B cell (primary cell): ENCODE data around the gene PGLYRP3. TPM values are rescaled to one million over a fixed set of nuclear protein-coding genes. Genes with fewer than 3 reads are reported as not detected.

Source experiments
- ATAC-seq: fragments of 200-7000 bp; cut with Tn5 transposase; one replicate; pipeline ENCODE4 v1.10.0; 2021; ENCODE audit warnings: low read depth, mild to moderate bottlenecking, moderate number of reproducible peaks, moderate library complexity
- CTCF ChIA-PET: fragments of 350-600 bp; sonication (Branson Sonifier 250); formaldehyde crosslinking; loops from one replicate; lab custom pipeline; 2021; ENCODE audit warnings: antibody characterized with exemption, inconsistent platforms; lab: Charles Lee
- POLR2A ChIA-PET: fragments of 350-600 bp; sonication (Branson Sonifier 250); formaldehyde crosslinking; loops from one replicate; lab custom pipeline; 2021; ENCODE audit warnings: antibody characterized with exemption; lab: Charles Lee
- DNase-seq: peaks from one replicate; pipeline ENCODE4 v3.0.0; 2013
- H2AFZ ChIP-seq: 2 replicates; pipeline ENCODE4 v1.6.1; 2012; ENCODE audit warnings: mild to moderate bottlenecking, low read depth, low read length; ENCODE audit not compliant: insufficient read depth, poor library complexity, severe bottlenecking
- H3K27ac ChIP-seq, 2 donors: 1 replicate in 1 of 2; 2 replicates in 1 of 2; pipeline ENCODE4 v1.5.1; 2012 to 2013; ENCODE audit warnings: low read length in 2 of 2, mild to moderate bottlenecking in 2 of 2, moderate library complexity in 1 of 2
- H3K27me3 ChIP-seq, 4 experiments: fragments of 200-600 bp in 1 of 4; sonication (generic) in 1 of 4; replicated peaks in 1 of 4; 1 replicate in 2 of 4; 2 replicates in 2 of 4; pipeline versions ENCODE4 v1.6.1 to v1.7.0; 2013 to 2016; ENCODE audit warnings: low read length in 3 of 4, mild to moderate bottlenecking in 2 of 4, mixed read lengths in 1 of 4, moderate library complexity in 1 of 4; ENCODE audit not compliant: insufficient read depth in 4 of 4, control insufficient read depth in 3 of 4; ENCODE audit errors: control extremely low read depth in 1 of 4
- H3K36me3 ChIP-seq, 2 experiments: replicated peaks in 1 of 2; 1 replicate in 1 of 2; 2 replicates in 1 of 2; pipeline versions ENCODE4 v1.6.1 to v1.7.1; 2013; ENCODE audit warnings: low read length in 1 of 2; ENCODE audit not compliant: insufficient read depth in 2 of 2, control insufficient read depth in 1 of 2; ENCODE audit errors: control extremely low read depth in 1 of 2, extremely low read depth in 1 of 2
- H3K4me1 ChIP-seq, 2 donors: fragments of 200-600 bp in 1 of 2; sonication (generic) in 1 of 2; 1 replicate in 1 of 2; 2 replicates in 1 of 2; pipeline versions ENCODE4 v1.5.1 to v1.6.1; 2013 to 2017; ENCODE audit warnings: low read length in 2 of 2; ENCODE audit not compliant: control insufficient read depth in 2 of 2, insufficient read depth in 2 of 2
- H3K4me2 ChIP-seq: replicated peaks from 2 replicates; pipeline ENCODE3; 2012; ENCODE audit warnings: mild to moderate bottlenecking, low read depth, low read length; ENCODE audit not compliant: poor library complexity, severe bottlenecking
- H3K4me3 ChIP-seq, 5 experiments: fragments of 200-600 bp in 1 of 5; sonication (generic) in 1 of 5; 1 replicate in 3 of 5; 2 replicates in 2 of 5; pipeline versions ENCODE4 v1.5.1 to v1.7.0; 2011 to 2016; ENCODE audit warnings: low read length in 4 of 5, mild to moderate bottlenecking in 4 of 5, low read depth in 2 of 5, control low read depth in 1 of 5, moderate library complexity in 1 of 5; ENCODE audit not compliant: insufficient read depth in 1 of 5; ENCODE audit errors: control extremely low read depth in 1 of 5, extremely low read depth in 1 of 5
- H3K79me2 ChIP-seq: fragments of 200-600 bp; sonication (generic); one replicate; pipeline ENCODE4 v1.6.0; 2016; ENCODE audit warnings: low read length; ENCODE audit not compliant: control insufficient read depth, insufficient read depth
- H3K9ac ChIP-seq: fragments of 200-600 bp; sonication (generic); 2 replicates; pipeline ENCODE4 v1.6.1; 2017; ENCODE audit warnings: mild to moderate bottlenecking, low read length, moderate library complexity
- H3K9me3 ChIP-seq, 3 donors: one replicate each; pipeline versions ENCODE4 v1.6.1 to v1.7.1; 2013; ENCODE audit warnings: low read length in 2 of 3; ENCODE audit not compliant: control insufficient read depth in 2 of 3, insufficient read depth in 1 of 3; ENCODE audit errors: control extremely low read depth in 1 of 3
- H4K20me1 ChIP-seq: 2 replicates; pipeline ENCODE4 v1.6.0; 2012; ENCODE audit warnings: mild to moderate bottlenecking, low read length; ENCODE audit not compliant: insufficient read depth, control insufficient read depth, poor library complexity, severe bottlenecking
- H3K27ac Mint-ChIP-seq: one replicate; pipeline ENCODE4 v1.8.0; 2021; ENCODE audit warnings: mixed read lengths
- H3K27me3 Mint-ChIP-seq: one replicate; pipeline ENCODE4 v1.8.0; 2021; ENCODE audit warnings: mixed read lengths
- H3K4me1 Mint-ChIP-seq: one replicate; pipeline ENCODE4 v1.8.0; 2021; ENCODE audit warnings: mixed read lengths
- H3K4me3 Mint-ChIP-seq: one replicate; pipeline ENCODE4 v1.8.0; 2021; ENCODE audit warnings: mixed read lengths
- H3K9me3 Mint-ChIP-seq: one replicate; pipeline ENCODE4 v1.8.0; 2022; ENCODE audit warnings: mixed read lengths; ENCODE audit not compliant: insufficient read depth
- CTCF ChIP-seq: fragments of 200-600 bp; IDR thresholded peaks from one replicate; pipeline ENCODE4 v1.8.0; 2022; ENCODE audit warnings: antibody characterized with exemption, mild to moderate bottlenecking
- EZH2 ChIP-seq: IDR thresholded peaks from 2 replicates; pipeline ENCODE4 v1.6.1; 2012; ENCODE audit warnings: borderline replicate concordance, low read depth, mild to moderate bottlenecking, moderate library complexity, low read length; ENCODE audit not compliant: insufficient read depth, poor library complexity, severe bottlenecking
- WGBS: methylation state at CpG from one replicate; pipeline ENCODE4 v1.1.5; 2013; ENCODE audit warnings: missing lambda C conversion rate; ENCODE audit not compliant: insufficient coverage; 5-methylcytosine and 5-hydroxymethylcytosine counted together
- intact Hi-C: fragments of 100-400 bp; cut with micrococcal nuclease; formaldehyde crosslinking; loops from one replicate; pipeline ENCODE4 v1.10.0; 2022
- polyA plus RNA-seq: library from polyadenylated mRNA; depleted of rRNA; stranded (reverse); fragments of >200 nt; gene quantifications from 2 replicates; pipeline ENCODE4 v1.2.3, GENCODE V29; 2012
- total RNA-seq, 2 donors: library from RNA; stranded (reverse); fragments of 120-200 nt in 1 of 2; gene quantifications; 1 replicate in 1 of 2; 2 replicates in 1 of 2; pipeline versions ENCODE4 v1.2.3 to v1.2.4, GENCODE V29; 2013 to 2022

PGLYRP3 gene
- total and polyA plus RNA-seq, 2 donors (not counting 1 experiment from before 2014, with no cell fraction given): not detected

- ChIA-PET POLR2A (no interaction called here), CTCF (interaction anchor here (1.0 to 1.7 kb wide), 4 partner anchors 10 to 392 kb away, joined by 3 to 9 read pairs (median 4); no protein-coding TSS in a partner anchor)
- H3K79me2 ChIP-seq: no peaks in the 10 kb centered on the region
- peaks cover 26% of the 10 kb centered on the region in 2 donors for H3K4me1 ChIP-seq
- H3K9ac ChIP-seq: peak overlapping the region; percentile 74
- no peak for ATAC-seq
- peak overlapping the region in 4 of 5 experiments; percentile 28 to 72 (median 52) for H3K4me3 ChIP-seq
- 83% methylated on average over 2 of the region's 6 CpGs for WGBS
- peaks cover 40% of the 10 kb centered on the region for H3K27me3 Mint-ChIP-seq
- H3K4me1 Mint-ChIP-seq: peaks cover 30% of the 10 kb centered on the region
- H3K27me3 ChIP-seq: peaks cover 0 to 27% (median 12%) of the 10 kb centered on the region in 4 experiments
- H3K4me3 Mint-ChIP-seq: peak overlapping the region; percentile 80
- H4K20me1 ChIP-seq: no peaks in the 10 kb centered on the region
- H3K9me3 ChIP-seq: no peaks in the 10 kb centered on the region
- H3K4me2 ChIP-seq: peak overlapping the region; percentile 92
- peak overlapping the region; percentile 57 for H3K27ac Mint-ChIP-seq
- no peaks in the 10 kb centered on the region for H3K9me3 Mint-ChIP-seq
- no peak for DNase-seq
- no peak for TF ChIP-seq CTCF
- TF ChIP-seq EZH2: no peak
- no peak overlapping the region for H3K27ac ChIP-seq
- peak overlapping the region; percentile 72 for H2AFZ ChIP-seq
- intact Hi-C loops: no loop called here
- H3K36me3 ChIP-seq: no peaks in the 10 kb centered on the region
These were observed 50.7 kb downstream of the PGLYRP3 start for GRCh38 chr1:153262070-153262366.

DNA sequence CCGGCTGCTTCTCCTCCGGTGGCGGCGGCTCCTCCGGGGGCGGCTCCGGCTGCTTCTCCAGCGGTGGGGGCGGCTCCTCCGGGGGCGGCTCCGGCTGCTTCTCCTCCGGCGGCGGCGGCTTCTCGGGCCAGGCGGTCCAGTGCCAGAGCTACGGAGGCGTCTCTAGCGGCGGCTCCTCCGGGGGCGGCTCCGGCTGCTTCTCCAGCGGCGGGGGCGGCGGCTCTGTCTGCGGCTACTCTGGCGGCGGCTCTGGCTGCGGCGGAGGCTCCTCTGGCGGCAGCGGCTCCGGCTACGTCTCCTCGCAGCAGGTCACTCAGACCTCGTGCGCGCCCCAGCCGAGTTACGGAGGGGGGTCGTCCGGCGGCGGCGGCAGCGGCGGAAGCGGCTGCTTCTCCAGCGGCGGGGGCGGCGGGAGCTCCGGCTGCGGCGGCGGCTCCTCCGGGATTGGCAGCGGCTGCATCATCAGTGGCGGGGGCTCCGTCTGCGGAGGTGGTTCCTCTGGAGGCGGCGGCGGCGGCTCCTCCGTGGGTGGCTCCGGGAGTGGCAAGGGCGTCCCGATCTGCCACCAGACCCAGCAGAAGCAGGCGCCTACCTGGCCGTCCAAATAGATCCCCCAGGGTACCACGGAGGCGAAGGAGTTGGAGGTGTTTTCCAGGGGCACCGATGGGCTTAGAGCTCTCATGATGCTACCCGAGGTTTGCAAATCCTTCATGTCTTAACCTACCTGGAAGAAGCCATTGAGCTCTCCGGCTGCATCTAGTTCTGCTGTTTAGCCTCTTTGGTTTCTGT, 51.3 kb downstream of the PGLYRP3 start:
- H3K4me2 ChIP-seq: peak overlapping the region; percentile 92
- TF ChIP-seq CTCF (no peak), EZH2 (no peak)

More for the DNA sequence above, 51.3 kb downstream of the PGLYRP3 start:
- H3K4me3 ChIP-seq: peak overlapping the region in 4 of 5 experiments; percentile 28 to 72 (median 52)
- H3K4me3 Mint-ChIP-seq: peak overlapping the region; percentile 80
- H3K9me3 Mint-ChIP-seq: no peaks in the 10 kb centered on the region
- H3K27ac Mint-ChIP-seq: peak overlapping the region; percentile 57
- POLR2A ChIA-PET: no interaction called here
- intact Hi-C loops: no loop called here
- peak overlapping the region; percentile 74 for H3K9ac ChIP-seq
- peaks cover 0 to 27% (median 12%) of the 10 kb centered on the region in 4 experiments for H3K27me3 ChIP-seq
- H2AFZ ChIP-seq: peak overlapping the region; percentile 72
- H3K27ac ChIP-seq: no peak overlapping the region
- 1% methylated on average over 77 of the region's 80 CpGs for WGBS
- H4K20me1 ChIP-seq: no peaks in the 10 kb centered on the region
- peaks cover 26% of the 10 kb centered on the region in 2 donors for H3K4me1 ChIP-seq
- H3K9me3 ChIP-seq: no peaks in the 10 kb centered on the region
- CTCF ChIA-PET: interaction anchor here (1.0 to 1.7 kb wide), 3 partner anchors 10 to 392 kb away, joined by 3 to 9 read pairs (median 3); no protein-coding TSS in a partner anchor
- DNase-seq: peak; percentile 51
- peaks cover 30% of the 10 kb centered on the region for H3K4me1 Mint-ChIP-seq
- no peaks in the 10 kb centered on the region for H3K79me2 ChIP-seq
- H3K27me3 Mint-ChIP-seq: peaks cover 36% of the 10 kb centered on the region
- ATAC-seq: peak; percentile 25
- no peaks in the 10 kb centered on the region for H3K36me3 ChIP-seq
